ENCODE measurements around the gene LIME1.

LIME1 gene

DNA sequence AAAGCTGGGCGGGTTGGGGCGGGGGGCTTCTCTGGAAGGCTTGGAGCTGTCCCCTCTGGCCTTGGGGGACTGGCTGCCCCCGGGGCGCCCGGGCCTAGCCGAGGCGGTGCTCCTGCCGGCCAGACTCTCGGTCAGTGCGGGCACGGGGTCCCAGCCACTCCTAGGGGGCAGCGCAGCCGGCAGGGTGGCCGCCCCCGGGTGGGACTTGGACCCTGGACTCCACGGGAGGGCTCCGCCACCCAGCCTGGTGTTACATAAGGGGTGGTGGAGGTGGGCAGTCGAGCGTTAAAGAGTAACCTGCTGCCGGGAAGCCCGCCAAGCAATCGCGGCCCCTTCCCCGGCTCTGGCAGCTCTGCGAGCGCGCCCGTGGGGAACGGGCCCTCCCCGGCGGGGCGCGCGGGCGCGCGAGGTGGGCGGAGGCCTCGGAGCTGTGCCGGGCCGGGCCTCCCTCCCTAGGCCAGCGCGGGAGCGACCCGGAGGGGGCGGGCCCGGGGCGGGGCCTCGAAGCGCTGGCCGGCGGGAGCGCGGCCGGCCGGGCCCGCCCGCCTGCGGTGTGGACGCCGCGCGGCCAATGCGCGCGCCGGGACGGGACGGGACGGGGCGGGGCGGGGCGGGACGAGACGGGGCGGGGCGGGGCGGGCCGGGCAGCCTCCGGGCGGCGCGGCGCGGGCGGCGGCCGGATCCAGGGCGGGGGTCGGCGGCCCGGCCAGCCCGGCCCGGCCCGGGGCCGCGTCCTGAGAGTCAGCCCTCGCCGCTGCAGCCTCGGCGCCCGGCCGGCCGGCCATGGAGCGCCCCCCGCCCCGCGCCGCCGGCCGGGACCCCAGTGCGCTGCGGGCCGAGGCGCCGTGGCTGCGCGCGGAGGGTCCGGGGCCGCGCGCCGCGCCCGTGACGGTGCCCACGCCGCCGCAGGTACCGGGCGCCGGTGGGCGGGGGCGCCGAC, 2.9 kb downstream of the LIME1 start, which contains the start of gene SLC2A4RG:
TSS of gene SLC2A4RG (plus strand) at position 647 of the 940 bp plus-strand sequence. CDS start at position 784, 137 bp downstream.
- DNase-seq = peak in 1 of 2 donors; percentile 69

DNA sequence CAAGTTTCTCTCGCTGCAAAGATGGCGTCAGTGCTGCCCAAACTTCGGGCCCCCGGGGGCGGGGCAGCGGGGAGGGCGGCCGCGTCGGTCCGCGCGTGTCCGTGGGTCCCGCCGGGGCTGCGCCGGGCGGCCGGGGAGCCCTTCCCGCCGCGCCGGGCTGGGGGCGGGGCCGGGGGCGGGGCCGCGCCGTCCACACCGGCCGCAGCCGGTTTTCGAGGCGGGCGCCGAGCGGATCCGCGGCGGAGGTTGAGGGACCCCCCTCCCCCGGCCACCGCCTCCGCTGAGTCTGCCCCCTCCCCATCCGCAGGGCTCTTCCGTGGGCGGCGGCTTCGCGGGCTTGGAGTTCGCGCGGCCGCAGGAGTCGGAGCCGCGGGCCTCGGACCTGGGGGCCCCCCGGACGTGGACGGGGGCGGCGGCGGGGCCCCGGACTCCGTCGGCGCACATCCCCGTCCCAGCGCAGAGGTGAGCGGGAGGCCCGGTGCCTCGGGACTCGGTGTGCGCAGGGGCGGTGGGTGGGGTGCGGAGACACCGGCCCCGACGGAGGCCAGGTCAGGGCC, 3.7 kb downstream of the LIME1 start:
- peak in 1 of 2 donors; percentile 35 for DNase-seq

DNA sequence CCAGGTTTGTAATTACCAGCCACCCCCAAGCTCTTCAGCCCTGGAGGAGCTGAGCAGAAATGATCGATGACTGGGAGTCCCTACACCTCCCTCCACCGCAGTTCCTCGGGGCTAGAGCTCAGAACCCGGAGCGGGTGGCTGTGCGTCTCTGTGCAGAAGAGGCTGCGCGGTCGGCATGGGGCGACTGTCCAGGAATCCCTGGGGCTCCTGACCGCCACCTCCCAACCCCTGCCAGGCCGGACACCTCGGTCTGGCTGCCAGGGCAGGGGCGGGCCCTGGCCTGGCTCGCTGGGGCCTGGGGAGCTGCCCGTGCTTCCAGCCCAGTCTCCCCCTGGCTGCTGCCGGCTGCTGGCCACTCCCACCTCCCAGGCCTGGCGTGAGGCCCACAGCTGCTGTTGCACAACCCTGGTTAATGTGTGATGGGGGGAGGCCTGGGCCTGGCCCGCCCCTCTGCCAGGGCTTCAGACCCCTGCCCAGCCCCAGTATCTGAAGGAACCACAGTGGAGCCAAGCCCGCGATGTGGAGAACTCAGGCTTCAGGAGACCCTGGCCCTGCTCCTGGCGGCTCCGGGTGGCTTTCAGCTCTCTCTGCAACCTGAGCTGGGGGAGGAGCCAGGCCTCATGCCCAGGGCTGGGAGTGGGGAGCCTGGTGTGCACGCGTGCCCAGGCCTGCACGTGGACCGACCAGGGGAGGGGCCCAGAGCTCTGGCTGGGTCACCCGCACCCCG, 4.3 kb downstream of the LIME1 start:
- DNase-seq = peak; percentile 23 to 62

DNA sequence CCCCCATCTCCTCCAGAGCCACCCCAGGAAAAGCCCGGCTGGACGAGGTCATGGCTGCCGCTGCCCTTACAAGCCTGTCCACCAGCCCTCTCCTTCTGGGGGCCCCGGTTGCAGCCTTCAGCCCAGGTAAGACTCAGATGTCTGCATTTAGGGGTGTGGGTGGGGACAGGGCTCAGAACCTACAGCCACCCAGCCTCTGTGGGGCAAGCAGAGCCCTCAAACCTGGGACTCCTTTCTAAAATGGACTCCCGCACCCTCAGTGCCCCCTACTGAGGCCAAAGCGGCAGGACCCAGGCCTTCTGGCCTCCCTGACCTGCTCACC, 4.9 kb downstream of the LIME1 start:
- DNase-seq = no peak

DNA sequence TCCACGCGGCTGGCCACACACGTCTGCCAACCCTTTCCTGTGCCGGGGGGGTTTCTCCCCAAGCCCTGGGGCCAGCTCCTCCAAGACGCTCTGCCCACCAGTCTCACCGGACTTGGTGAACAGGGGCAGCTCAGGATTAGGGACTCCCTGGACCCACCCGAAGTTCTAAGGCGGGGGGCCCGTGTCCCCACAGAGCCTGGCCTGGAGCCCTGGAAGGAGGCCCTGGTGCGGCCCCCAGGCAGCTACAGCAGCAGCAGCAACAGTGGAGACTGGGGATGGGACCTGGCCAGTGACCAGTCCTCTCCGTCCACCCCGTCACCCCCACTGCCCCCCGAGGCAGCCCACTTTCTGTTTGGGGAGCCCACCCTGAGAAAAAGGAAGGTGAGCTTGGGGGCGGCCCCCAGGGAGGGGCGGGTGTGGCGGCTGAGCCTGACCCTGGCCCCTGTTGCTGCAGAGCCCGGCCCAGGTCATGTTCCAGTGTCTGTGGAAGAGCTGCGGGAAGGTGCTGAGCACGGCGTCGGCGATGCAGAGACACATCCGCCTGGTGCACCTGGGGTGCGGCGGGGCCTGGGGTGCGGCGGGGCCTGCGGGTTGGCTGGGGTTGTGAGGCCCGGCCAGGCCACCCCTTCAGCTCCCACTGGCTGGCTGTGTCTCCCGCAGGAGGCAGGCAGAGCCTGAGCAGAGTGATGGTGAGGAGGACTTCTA, 5.4 kb downstream of the LIME1 start:
- no peak for DNase-seq

DNA sequence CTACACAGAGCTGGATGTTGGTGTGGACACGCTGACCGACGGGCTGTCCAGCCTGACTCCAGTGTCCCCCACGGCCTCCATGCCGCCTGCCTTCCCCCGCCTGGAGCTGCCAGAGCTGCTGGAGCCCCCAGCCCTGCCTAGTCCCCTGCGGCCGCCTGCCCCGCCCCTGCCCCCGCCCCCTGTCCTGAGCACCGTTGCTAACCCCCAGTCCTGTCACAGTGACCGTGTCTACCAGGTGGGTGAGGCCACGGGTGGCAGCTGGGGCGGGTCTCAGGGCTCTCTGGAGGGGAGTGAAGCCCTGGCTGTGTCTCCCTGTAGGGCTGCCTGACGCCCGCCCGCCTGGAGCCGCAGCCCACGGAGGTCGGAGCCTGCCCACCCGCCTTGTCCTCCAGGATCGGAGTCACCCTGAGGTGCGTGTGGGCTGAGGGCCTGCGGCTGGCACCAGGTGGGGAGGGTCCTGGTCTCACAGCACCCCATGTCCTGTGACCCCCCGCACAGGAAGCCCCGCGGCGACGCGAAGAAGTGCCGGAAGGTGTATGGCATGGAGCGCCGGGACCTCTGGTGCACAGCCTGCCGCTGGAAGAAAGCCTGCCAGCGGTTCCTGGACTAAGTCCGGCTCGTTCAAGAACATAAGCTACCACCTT, 6.0 kb downstream of the LIME1 start:
- no peak for DNase-seq

DNA sequence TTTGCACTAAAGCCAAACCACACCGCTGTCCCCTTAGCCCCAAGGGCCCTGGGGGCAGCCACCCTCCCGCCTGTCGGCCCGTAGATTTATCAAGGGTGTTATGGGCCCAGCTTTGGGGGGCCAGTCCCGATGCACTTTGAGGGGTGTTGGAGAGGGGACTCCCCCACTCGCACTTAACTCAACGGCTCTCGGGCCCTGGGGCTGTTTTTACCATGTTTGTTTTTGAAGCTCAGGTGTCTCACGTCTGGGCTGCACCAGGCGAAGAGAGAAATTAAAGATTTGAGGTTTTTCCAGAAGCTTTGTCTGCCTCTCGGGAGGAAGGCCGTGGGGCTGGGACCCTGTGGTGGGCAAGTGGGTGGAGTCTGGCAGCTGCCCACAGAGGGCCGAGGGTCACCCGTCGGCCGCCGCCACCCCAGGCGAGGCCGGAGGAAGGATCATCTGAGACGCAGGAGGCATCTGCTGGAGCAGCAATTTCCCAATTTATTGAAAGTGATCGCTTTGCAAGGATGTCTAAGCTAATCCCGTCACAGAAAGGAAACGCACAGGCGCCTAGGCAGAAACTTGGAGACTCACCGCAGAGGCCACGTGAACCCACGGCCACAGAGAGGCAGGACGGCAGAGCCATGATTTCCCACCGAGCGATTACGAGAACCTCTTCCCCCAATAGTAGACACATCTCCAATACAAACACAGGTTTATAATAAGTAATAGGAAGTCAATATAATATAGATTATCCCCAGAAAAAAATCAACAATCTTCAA, 6.9 kb downstream of the LIME1 start:
- DNase-seq = no peak

DNA sequence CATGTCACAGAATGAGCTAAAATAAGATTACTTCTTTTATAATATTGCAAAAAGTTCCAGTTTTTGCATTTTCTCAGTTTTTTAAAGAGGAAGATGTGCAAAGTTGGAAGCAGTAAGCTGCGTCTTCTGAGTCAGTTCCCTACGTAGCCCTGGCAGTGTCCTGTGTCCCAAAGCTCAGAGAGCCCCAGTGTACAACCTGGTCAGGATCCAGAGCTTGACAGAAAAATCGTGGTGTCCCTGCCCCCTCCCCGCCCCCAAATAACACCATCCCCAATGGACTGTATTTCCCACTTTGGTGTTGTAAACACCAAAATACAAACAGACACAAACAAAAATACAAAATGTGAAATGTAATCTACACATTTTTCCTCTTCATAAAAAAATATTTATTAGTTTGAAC, 7.7 kb downstream of the LIME1 start:
- no peak for DNase-seq

DNA sequence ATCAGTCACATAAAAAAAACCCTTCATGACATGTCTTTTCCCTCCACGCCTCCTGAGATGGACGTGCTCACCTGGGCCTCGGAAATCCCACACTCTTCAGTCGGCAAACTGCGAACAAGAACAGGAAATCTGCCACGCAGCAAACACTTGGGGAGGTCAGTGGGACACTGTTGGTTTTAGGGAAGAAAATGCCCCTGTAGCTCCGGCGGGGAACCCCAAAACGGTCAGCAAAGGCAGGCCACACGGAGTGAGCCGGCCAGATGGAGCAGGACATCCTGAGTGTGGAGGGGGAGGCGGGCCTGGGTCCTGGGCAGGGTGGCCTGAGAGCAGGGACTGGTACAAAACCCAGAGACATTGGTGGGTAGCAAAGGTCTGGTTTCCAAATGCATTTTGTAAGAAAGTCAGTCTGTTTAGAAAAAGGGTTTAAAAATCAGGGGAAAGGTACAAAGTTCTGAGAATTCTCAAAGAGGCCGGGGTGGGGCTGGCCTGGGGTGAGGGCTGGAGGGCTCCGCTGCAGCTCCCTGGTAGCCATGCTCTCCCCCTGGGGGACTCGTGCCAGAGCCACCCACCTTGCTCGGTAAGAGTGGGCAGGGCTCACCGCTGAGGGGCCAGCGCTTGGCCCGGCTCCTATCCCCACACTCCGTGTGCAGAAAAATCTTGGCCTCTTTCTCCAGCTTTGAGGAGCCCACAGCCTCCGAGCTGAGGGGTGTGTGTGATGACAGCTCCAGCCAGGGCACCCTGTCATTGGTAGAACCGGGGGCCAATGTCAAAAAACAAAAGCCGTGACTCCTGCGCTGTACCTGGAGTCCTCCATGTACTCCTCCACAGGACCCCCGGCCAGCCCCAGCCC, 8.3 kb downstream of the LIME1 start:
- DNase-seq = no peak

DNA sequence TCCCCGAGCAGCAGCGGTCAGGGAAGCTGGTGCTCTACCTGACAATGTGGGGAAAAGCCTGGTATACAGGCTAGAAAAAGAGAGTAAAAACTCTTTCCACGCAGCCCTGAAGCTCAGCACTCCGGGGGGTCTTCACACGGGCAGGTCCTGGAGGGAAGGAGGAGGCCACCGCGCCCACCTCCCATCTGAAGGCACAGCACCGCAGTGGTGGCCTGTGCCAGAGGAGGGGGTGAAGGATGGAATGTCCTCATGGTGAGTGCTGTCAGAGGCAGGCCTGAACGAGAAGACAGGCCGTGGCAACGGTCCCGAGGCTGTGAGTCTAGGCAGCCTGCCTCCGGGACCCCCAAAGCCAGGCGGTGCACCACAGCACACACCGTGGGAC, 9.0 kb downstream of the LIME1 start:
- no peak for DNase-seq

DNA sequence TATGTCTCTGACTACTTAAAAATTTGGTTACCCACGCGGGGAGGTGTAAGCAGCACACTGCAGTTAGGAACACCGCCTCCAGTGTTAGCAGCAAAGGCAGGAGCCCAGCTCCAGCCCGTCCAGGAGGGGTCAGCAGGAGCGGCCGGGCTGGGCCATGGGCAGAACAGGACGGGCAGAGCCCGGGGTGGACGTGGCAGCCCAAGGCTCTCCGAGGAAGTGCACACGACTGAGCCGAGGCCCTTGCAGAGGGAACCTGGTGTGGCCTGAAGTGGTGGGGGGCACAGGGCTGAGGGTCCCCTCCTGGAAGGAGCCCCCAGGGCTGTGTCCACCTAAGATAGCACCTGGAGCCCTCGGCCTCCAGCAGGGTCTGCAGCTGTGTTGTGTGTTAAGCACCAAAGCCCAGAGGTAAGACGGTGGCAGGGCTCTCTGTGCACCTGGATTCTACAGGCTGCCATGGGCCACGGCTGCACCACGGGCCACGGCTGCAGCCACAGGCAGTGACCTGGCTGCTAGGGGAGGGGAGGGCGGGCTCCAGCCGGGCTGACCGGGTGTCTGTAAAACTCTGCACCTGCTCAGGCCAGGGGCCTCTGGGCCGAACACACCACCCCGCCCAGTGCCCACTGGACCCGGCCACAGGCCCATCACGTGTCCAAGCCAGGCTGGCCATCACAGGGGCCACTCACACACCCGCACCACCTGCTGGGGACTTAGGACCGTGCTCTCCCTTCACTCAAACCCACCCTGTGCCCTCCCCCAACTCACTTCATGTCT, 9.7 kb downstream of the LIME1 start:
- DNase-seq = no peak

DNA sequence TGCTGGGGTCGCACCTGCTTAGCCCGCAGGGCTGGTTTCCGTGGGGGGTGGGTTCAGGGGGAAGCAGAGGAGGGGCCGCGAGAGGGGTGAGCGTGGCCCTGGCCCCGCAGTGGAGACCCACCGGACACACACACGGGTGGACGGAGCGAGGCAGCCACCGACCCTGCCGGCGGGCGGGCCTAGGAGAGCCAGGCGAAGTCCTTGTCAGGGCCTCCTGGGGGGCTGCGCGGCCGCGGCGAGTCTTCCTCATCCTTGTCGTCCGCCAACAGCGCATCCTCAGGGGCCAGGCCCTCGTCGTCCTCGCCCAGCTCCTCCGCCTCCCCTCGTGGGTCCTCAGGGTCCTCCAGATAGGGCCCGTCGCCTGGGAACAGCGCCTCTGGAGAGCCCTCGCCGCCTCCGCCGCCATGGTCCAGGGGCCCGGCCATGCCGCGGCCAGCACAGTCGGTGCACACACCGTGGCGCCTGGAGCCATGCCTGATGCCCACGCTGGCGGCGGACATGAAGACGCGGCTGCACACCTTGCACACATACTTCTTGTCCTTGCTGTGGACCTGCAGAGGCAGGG, 10.4 kb downstream of the LIME1 start:
- DNase-seq = no peak

DNA sequence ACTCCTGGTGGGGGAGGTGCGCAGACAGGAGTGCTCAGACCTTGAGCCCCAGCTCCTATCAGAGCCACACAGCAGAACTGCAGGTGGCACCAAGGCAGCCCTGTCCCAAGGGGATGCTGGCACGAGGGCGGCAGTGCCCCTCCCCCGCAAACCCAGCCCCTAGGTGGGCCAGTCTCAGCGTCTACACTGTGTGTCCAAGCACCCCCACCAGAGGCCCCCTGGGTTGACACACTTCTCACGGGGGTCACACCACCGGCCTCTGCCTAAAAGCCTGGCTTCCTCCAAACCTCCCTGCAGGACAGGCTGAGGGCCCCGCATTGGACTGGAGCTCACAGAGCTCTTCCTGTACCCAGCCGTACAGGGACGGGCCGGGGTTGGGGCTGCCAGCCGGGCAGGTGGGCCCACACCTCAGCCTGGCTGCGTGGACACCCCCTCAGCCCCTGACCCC, 11.2 kb downstream of the LIME1 start:
- no peak for DNase-seq

DNA sequence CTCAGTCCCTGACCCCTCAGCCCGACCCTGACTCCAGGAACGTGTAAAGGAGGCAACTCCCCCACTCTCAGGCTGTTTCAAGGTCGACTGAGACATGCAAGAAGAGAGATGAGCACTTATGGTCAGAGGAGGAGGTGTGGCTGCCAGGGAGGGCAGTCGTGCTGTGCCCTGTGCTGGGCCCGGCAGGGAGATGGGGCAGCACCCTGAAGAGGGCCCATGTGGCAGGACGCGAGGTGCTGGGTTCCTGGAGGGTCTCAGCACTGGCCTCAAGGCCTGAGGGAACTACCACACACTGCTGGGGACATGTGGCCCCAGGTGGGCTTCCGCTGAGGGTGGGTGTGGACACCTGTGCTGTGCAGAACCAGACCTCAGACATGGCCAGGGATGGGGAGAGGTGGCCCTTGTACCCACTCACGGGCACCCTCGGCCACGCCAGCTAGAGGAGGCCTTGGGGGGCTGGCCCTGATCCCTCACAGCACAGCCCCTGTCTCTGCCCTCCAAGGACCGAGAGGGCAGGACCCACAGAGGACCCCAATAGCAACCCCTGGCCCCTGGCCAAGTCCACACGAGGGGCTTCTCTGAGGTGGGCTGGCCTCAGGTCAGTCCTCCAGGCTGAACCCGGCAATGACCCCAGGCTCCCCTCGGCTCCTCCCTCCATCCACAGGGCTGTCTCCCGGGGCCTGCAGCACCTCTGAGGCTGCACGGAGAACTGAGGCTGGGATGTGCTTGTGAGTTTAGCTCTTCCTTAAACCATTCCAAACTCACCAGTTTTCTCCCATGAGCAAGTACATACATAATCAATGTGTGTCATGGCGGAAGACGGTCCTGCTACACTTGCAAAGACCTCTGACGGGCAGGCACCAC, 11.8 kb downstream of the LIME1 start:
- no peak for DNase-seq

DNA sequence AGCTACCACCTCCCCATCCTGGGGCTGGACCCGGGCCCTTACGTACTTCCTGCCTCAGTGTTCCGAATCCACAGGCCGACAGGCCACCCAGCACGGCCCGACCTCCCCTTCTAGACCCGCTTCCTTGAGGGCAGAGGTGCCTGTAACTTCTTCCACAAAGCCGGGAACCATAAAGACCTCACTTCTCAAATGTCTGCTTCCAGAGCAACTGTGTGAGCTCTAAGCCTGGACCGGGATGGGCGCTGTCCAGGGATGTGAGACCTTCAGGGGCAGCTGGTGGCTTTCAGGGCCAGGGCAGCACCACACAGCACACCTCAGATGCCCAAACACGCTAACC, 12.4 kb downstream of the LIME1 start:
- DNase-seq = no peak

DNA sequence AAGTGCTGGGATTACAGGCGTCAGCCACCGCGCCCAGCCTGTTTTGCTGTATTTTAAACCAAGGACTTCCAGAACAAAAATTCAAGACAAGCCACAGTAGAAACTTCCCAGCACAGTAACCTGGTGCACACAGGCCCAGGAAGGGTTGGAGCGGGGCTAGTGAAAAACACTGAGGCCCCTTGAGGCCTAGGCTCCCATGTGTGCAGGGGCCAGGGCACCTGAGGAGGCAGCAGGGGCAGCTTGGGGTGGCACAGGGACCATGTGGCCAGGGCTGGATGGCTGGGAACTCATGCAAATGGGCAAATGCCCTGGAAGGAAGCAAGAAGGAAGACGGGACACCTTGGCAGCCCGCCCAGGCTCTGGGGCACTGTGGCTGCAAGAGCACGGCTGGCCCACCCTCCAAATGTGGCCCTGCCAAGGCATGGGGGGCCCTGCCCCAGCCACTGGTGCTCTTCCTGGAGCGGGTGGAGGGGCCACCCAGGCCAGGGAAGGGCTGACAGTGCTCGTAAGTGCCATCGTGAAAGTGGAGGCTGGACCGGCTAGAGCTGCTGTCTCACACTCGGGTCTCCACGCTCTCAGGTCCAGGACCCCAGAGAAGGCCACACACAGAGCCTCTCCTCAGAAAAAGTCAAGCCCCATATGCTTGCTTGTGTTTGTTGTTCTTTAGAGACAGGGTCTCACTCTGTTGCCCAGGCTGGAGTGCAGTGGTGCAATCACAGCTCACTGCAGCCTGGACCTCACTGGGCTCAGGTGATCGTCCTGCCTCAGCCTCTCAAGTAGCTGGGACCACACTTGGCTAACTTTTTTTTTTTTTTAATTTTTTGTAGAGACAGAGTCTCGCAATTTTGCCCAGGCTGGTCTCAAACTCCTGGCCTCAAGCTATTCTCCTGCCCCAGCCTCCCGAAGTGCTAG, 13.4 kb downstream of the LIME1 start:
- no peak for DNase-seq

DNA sequence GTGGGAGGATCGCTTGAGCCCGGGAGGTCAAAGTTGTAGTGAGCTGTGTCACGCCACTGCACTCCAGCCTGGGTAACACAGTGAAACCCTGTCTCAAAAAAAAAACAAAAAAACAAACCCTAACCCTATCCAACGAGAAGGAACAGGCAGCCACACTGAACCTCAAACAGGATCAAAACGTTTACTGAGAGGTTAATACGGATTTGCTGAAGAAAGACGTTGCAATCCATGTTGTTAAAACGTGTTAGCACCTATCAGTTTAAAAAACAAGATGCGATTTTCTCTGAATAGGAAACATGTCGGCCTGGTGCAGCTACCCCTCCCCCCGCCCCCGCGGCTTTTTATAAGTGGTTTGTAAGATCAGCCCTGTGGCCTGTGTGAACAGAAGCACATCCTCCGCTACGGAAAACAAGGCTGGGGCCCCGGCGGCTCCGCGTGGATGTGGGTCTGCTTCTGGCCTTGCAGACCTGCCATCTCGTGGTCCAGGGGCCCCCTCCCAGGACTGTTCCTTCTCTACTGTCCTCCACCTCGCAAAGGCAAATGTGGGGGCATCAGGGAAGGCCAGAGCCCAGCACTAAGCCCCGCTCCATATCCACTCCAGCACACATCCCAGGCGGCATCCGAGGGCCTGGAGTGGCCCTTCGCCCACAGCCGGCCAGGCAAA, 14.5 kb downstream of the LIME1 start:
- no peak for DNase-seq
